Activated CD8-positive, alpha-beta memory T cell treated with anti-CD3 and anti-CD28 coated beads, Interleukin-2, amount 50 U/mL, for 4 hours (primary cell): ENCODE results near the gene GINS3.
"Not testable (repeated sequence)": the region's sequence is repeated elsewhere in the genome, so short reads cannot be mapped to it uniquely, and the experiment has no call there.

Source experiments
- DNase-seq: peaks from one replicate; pipeline ENCODE4 v3.0.0-alpha.2; 2020

GINS3 gene

DNA sequence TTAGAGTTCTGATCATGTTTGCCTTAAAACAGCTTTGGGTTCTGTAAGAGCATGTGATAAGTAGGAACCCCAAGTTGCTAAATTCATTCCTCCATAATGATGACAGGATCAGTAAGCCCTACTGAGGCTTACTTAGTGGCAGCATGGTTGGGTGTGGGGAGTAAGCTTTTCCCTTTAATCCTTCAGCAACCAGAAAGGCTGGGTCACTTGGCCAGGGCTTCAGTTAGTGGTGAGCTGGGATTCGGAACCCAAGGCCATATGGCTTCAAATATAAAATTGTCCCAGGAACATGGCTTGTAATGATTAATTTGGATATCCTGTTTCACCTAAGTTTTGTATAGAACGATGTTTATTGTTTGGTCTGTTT is 850 bp downstream of the GINS3 start:
- DNase-seq = no peak

DNA sequence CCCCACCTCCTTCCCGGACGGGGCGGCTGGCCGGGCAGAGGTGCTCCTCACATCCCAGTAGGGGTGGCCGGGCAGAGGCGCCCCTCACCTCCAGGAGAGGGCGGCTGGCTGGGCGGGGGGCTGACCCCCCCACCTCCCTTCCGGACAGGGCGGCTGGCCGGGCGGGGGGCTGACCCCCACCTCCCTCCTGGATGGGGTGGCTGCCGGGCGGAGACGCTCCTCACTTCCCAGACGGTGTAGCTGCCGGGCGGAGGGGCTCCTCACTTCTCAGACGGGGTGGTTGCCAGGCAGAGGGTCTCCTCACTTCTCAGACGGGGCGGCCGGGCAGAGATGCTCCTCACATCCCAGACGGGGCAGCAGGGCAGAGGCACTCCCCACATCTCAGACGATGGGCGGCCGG is 4.6 kb downstream of the GINS3 start:
- not testable (repeated sequence) for DNase-seq

DNA sequence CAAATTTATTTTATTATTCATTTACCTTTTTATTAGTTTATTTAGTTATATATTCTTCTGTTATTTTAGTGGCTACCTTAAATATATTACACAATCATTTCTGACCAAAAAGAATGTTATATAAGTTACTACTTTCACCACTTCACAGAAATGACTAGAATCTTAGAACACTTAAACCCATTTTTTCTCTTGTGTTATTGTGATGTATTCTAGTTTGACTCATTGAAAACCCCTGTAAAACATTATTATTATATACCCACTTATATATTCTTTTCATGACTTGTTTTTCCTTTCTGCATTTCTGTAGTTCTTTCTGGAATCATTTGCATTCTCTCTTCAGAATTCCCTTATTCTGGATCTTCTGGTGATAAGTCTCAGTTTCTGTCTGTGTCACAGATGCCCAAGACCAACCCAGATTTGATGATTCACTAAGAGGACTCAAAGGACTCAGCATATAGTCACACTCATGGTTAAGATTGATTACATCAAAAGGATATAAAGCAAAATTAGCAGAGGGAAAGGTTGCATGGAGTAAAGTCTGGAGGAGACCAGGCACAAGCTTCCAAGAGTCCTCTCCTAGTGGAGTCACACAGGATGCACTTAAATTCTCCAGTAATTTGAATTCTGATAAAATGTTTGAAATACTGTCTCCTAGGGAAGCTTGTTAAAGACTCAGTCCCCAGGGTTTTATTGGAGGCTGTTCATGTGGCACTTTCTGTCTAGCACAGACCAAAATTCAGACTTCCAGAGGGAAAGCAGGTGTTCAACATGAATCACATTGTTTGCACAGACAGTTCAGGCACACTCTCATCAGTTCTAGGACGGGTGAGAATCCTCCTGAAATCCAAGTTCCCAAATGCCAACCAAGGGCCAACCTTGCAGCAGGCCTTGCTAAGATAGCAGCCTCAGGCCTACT is 7.7 kb downstream of the GINS3 start:
- DNase-seq = no peak

DNA sequence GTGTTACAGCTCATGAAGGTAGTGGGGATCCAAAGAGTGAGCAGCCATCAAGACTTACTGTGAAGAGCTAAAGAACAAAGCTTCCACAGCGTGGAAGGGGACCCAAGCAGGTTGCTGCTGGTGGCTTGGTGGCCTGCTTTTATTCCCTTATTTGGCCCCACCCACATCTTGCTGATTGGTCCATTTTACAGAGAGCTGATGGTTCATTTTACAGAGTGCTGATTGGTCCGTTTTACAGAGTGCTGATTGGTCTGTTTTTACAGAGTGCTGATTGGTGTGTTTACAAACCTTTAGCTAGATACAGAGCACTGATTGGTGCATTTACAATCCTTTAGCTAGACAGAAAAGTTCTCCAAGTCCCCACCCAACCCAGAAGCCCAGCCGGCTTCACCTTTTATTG is 9.0 kb downstream of the GINS3 start:
- not testable (repeated sequence) for DNase-seq

DNA sequence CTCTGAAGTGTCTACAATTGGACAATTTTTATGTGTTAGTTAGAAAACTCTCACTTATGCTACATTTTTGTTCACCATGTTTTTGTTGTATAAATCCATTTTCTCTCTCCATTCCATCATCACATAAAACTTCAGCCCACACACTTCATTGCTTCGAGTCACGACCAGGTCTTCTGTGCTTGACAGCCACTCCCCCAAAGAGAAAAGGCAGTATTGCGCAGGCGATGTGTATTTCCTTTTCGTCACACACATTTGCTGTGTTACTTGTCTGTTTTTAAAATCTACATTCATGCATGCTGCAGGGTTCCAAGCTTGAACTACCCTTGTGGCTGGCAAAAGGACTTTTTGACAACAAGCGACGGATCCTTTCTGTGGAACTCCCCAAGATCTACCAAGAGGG is 10.5 kb downstream of the GINS3 start:
- DNase-seq = no peak

DNA sequence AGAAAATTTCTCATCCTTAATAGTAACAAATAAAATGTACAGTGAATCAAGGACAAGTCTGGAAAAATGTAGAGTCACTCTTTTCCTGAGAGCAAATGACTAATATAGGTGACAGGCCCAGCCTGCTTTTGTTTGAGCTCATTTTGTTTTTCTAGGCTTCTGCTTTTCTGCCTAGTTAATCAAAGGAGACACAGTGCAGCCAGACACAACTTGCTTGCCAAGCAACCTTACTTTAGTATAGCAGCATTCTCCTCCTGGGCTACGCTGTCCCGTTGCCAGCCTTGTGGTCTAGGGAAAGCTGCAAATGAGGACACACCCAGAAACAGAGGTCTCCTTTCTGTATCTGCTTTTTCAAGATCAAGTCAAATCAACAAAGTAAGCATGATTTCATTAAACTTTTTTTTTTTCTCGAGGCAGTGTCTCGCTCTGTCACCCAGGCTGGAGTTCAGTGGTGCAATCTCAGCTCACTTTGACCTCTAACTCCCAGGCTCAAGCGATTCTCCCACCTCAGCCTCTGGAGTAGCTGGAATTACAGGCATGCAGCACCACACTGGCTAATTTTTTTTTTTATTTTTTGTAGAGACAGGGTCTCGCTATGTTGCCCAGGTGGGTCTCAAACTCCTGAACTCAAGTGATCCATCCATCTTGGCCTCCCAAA is 17.2 kb downstream of the GINS3 start:
- DNase-seq = no peak

DNA sequence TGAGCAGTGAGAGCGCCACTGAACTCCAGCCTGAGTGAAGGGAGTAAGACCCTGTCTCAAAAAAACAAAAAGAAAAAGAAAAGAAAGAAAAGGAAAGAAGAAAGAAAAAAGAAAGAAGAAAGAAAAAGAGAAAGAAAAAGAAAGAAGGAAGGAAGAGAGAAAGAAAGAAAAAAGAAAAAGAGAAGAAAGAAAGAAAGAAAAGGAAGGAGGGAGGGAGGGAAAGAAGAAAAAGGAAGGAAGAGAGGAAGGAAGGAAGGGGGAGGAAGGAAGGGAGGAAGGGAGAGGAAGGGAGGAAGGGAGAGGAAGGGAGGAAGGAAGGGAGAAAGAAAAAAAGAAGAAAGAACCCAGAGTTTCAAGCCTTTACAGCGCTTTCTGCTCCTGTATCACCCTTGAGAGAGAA is 19.1 kb downstream of the GINS3 start:
- no peak for DNase-seq

DNA sequence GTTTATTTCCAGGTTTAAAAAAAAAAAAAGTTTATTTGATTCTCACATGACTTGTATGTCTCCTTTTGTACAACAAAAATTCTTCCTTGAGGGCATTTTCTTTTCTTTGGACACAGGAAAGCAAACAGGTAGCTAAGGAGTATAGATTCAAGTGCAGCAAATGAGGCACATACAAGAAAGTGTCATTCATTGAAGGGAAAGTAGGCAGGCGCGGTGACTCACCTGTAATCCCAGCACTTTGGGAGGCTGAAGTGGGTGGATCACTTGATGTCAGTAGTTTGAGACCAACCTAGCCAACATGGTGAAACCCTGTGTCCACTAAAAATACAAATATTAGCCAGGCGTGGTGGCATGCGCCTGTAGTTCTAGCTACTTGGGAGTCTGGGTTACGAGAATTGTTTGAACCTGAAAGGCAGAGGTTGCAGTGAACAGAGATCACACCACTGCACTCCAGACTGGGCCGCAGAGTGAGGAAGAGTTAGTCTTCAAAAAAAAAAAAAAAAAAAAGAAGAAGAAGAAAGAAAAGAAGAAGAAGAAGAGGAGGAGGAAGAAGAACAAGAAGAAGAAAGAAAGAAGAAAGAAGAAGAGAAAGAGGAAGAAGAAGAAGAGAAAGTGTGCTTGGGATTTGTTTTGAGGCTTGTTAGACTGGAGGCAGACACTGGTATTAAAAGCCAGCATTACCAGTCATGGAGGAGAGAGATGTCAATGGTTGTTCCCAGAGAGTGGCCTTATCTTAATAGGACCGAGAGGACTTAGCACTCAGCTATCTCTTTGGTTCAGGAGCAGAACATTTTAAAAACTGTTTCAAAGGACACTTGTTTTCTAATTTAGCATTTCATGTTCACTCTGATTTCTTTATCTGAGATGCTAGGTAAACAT is 19.7 kb downstream of the GINS3 start:
- no peak for DNase-seq

DNA sequence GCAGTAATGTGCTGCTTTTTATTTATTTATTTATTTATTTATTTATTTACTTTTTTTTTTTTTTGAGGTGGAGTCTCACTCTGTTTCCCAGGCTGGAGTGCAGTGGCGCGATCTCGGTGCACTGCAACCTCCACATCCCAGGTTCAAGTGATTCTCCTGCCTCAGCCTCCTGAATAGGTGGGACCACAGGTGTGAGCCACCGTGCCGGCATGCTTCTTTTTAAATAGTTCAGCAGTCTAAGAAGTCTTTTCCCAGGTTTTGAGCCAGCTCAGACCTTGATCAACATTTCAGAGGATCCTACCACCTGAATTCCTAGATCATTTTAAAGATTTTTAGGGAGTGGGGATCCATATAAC is 20.3 kb downstream of the GINS3 start:
- DNase-seq = not testable (repeated sequence)

DNA sequence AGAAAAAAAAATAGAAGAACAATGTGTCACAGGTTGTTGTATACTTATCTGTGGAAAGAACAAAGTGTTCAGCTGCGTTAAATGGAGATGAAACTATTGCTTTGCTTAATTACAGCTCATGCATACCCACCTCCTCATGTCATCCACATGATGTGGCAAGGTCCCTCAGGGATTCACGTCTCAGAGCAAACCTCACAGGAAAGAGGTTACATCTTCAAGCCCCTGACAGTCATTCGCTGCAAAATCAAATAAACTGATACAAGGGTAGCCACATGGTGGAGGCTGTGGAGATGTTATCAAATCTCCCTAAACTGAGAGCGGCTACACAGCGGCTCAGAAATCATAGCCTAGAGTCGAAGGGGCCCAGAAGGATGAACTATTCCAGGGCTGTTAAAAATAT is 21.1 kb downstream of the GINS3 start:
- DNase-seq = no peak

DNA sequence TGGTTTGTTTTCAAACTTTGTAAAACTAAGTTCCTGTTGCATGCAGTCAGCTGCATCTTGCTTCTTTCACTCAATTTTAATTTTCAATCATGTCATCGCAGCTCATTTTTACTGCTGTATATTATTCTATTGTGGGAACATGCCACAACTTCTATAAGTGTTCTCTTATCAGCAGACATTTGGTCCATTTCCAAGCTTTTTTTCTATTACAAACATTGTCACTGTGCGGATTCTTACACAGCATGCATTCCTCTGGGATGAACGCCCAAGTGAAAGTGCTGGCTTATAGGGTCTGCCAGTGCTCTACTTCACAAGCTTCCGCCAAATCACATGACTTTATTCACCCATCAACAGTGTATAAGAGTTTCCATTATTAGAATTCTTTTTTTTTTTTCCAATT is 22.7 kb downstream of the GINS3 start:
- no peak for DNase-seq

DNA sequence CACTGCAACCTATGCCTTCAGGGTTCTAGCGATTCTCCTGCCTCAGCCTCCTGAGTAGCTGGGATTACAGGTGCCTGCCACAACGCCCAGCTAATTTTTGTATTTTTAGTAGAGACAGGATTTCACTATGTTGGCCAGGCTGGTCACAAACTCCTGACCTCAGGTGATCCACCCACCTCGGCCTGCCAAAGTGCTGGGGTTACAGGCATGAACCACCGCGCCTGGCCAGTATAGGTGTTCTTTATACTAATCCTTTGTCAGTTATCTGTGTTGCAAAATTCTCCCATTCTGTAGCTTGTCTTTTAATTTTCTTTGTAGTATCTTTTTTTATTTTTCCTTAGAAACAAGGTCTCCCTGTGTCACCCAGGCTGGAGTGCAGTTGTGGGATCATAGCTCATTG is 23.7 kb downstream of the GINS3 start:
- DNase-seq = not testable (repeated sequence)

DNA sequence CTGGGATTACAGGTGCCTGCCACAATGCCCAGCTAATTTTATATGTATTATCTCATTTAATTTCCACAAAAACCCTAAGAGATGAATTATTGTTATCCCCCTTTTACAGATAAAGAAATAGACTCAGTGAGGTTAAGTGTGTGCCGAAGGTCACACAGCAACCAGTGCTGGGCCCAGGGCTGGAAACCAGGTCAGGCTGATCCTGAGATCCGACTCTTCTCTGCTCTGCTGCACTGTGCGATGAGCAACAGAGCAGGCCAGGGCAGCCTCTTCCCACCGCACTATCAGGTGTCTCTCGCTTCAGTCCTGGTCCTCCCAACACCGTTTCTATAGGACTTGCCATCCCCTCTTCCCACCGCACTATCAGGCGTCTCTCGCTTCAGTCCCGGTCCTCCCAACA is 24.8 kb downstream of the GINS3 start:
- DNase-seq = no peak

DNA sequence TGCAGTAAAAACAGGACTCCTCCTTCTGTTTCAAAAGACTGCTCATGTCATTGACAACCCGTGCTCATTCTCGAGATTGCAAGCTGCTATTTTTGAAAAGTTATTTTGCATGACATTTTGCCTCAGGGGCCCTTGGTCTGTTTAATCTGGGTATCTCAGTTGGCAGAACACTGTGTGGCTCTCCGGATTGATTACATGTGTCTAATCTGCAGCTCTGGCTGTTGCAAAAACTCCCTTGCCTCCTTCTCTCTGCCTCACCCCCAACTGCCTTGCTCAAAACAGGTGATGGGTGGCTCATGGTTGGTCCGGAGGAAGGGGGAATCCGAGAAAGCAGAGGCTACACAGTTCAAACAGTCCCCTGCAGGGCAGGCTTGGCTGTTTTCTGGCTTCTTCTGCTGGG is 25.3 kb downstream of the GINS3 start:
- DNase-seq = no peak

DNA sequence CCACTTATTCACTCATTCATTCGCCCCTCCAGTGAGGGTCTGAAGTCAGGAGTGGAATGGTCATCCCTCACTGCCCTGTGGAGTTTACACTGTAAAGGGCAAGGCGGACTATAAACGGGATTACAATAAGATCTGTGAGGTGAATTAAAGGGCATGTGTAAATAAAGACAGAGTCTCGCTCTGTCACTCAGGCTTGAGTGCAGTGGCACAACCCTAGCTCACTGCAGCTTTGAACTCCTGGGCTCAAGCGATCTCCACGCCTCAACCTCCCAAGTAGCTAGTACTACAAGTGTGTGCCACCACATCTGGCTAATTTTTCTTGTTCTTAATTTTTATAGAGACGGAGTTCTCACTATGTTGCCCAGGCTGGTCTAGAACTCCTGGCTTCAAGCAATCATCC is 25.8 kb downstream of the GINS3 start:
- no peak for DNase-seq

DNA sequence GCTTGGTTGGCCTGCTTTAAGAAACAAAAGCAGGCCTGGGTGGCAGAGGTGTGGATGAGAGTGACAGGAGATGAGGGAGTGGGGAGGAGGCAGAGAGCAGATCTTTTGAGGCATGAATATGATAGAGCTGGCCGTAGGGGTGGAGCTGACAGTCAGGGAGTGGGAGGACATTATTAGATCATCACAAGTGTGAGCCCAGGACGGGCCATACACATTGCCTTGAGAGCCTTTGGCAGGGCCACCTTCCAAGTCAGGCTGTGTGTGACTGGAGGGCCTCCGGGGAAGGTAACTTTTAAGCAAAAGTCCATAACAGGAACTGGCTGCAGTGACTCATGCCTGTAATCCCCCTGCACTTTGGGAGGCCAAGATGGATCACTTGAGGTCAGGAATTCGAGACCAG is 26.3 kb downstream of the GINS3 start:
- no peak for DNase-seq

DNA sequence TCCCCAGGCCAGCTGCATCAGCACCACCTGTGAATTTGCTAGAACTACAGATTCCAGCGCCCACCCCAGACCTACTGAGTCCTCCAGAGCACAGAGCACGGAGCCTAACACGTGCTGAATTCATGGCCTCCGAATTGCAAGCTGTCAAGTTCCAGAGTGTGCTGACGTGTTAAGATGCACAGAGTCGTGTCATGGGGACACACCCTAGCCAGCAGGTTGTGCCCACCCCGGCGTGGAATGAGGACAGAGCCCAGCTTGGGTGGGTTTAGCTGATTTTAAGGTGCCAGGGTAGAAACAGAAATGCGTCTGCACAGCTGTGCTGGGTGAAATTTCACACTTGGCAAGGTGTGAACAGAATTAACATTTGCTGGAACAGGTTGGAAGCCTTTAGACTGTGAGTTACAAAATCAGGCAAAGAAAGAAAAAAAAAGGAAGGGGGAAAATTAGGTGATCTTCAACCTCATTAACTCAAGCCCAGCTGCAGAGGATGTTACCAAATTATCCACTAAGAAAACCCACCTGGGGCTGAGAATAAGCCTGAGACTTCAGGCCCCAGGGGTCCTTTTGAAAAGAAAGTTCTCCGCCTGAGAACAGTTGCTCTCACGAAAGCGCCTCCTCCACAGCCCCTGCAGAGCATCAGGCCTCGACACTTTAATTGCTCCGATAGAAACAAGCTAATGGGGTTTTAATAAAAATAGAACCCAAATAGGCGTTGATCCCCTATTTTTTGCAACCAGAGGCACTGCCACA is 27.1 kb downstream of the GINS3 start:
- DNase-seq = no peak

DNA sequence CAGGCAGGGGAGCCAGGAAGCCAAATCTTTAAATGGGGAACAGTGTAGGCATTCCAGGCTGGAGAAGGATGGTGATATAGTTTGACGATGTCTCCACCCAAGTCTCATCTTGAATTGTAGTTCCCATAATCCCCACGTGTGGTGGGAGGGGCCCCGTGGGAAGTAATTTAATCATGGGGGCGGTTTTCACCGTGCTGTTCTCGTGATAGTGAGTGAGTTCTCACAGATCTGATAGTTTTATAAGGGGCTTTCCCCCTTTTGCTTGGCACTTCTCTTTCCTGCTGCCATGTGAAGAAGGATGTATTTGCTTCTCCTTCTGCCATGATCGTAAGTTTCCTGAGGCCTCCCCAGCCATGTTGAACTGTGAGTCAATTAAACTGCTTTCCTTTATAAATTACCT is 28.8 kb downstream of the GINS3 start:
- no peak for DNase-seq

DNA sequence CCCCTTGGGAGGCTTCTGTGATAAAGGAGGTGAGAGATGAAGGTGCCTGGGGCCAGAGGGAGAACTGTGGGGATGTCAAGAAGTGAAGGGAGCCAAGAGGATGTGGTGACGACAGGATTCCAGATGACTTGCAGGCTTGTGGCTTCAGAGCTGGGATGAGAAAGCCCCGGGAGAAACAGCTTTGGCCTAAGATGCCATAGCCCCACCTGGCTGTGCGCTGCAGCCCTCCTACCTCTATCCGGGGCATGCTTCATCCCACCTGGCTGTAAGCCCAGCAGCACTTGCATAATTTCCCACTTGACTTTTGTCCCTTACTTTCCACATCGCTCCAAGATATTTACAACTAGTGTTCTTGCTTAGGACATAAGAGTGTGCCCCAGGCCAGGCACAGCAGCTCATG is 29.3 kb downstream of the GINS3 start:
- no peak for DNase-seq

DNA sequence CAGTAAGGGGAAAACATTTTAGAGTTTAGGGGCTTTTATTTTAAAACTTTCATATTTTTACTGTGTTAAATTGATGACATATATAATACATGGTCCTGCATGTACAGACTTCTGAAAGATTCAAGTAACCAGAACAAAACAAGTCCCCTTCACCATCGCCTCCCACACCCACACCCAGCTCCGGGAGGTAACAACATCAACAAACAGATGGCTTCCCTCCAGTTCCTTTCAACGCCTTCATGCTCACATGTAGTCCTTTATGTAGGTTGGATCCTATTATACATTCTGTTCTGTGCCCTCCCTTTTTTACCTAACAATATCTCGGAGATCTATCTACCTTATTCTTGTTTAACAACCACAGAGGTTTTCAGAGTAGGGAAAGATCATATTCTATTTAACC is 30.5 kb downstream of the GINS3 start:
- no peak for DNase-seq

DNA sequence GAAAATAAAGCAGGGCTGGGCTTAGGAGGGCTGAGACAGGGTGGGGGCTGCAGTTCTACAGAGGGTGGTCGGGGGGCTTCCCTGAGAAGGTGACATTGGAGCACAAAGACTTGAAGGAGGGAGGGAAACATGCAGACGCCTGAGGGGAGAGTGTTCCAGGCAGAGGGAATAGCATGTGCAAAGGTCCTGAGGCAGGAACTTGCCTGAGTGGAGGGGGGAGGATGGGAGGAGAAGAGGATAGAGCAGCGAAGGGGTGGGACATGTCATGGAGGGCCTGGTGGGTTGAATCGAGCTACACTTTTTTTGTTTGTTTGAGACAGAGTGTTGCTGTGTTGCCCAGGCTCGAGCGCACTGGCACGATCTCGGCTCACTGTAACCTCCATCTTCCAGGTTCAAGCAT is 33.0 kb downstream of the GINS3 start:
- no peak for DNase-seq

DNA sequence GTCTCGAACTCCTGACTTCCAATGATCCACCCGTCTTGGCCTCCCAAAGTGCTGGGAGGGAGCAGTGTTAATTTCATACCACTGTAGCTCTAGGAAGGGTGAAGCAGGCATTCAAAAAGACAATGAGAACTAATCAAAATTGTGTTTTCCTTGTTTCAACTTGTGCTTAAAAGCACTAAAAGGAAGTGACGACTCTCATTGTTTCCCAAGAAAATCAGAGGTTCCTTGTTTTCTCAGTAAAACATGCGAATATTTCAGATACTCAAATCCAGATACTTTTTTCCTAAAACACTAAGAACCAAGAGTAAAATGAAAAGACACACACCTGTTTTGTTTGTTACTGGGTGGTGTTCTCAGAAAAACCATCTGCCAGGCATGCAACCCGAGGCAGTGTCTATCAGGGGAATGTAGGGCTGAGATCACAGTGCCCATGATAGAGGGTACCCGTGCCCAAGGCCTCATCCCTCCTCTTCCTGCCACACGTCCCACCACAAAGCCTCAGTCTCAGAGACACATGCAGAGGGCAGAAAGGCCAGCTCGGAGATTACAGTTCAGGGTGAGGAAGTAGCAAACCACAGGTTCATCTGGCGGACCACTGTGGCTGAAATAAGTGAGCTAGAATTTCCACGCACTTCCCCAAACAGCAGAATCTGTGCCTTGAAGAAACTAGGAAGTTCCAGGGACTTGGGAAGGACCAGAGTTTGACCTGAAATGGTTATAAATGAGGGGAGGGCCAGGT is 33.7 kb downstream of the GINS3 start:
- DNase-seq = no peak
